ACC112 (cell line): ENCODE results near the gene MACF1.

Source experiments
- H2AFZ ChIP-seq: fragments of 200-600 bp; sonication (generic); one replicate; pipeline ENCODE4 v1.6.0; 2017; ENCODE audit warnings: antibody characterized with exemption, low read length; ENCODE audit not compliant: unreplicated experiment
- H3K27ac ChIP-seq: fragments of 200-600 bp; sonication (generic); 2 replicates; pipeline ENCODE4 v1.5.1; 2014; ENCODE audit warnings: low read depth, mild to moderate bottlenecking, antibody characterized with exemption, low read length, moderate library complexity
- H3K27me3 ChIP-seq: fragments of 200-600 bp; sonication (generic); 2 replicates; pipeline ENCODE4 v1.6.1; 2014; ENCODE audit warnings: mild to moderate bottlenecking, antibody characterized with exemption, low read length, moderate library complexity, mixed read lengths; ENCODE audit not compliant: insufficient read depth
- H3K36me3 ChIP-seq: fragments of 200-600 bp; sonication (generic); 2 replicates; pipeline ENCODE4 v1.6.1; 2016; ENCODE audit warnings: mild to moderate bottlenecking, antibody characterized with exemption, low read length, moderate library complexity, mixed read lengths; ENCODE audit not compliant: insufficient read depth
- H3K4me1 ChIP-seq: fragments of 200-600 bp; sonication (generic); one replicate; pipeline ENCODE4 v1.6.1; 2016; ENCODE audit warnings: low read length, mixed read lengths; ENCODE audit not compliant: insufficient read depth, unreplicated experiment, control insufficient read depth
- H3K4me3 ChIP-seq: fragments of 200-600 bp; sonication (generic); 2 replicates; pipeline ENCODE4 v1.5.1; 2014; ENCODE audit warnings: mild to moderate bottlenecking, low read depth, low read length
- H3K79me2 ChIP-seq: fragments of 200-600 bp; sonication (generic); one replicate; pipeline ENCODE4 v1.6.0; 2016; ENCODE audit warnings: low read length; ENCODE audit not compliant: control insufficient read depth, unreplicated experiment, insufficient read depth

Gene MACF1

GRCh38 chr1:39481289-39481688, 276.8 kb downstream of the MACF1 start:
- peaks cover 31% of the 10 kb centered on the region; the same call in 1 of the 2 replicates for H3K36me3 ChIP-seq
- H3K4me3 ChIP-seq = no peak overlapping the region
- H3K79me2 ChIP-seq = no peaks in the 10 kb centered on the region

GRCh38 chr1:39483276-39483675, 278.8 kb downstream of the MACF1 start:
- no peaks in the 10 kb centered on the region for H3K79me2 ChIP-seq
- H2AFZ ChIP-seq = no peak overlapping the region
- no peaks in the 10 kb centered on the region for H3K4me1 ChIP-seq
- no peak overlapping the region for H3K4me3 ChIP-seq
- H3K27ac ChIP-seq = no peak overlapping the region
- H3K27me3 ChIP-seq = no peaks in the 10 kb centered on the region
- peaks cover 34% of the 10 kb centered on the region; the same call in 1 of the 2 replicates for H3K36me3 ChIP-seq

More at GRCh38 chr1:39481289-39481688, 276.8 kb downstream of the MACF1 start:
- H3K4me1 ChIP-seq = no peaks in the 10 kb centered on the region
- no peaks in the 10 kb centered on the region for H3K27me3 ChIP-seq
- no peak overlapping the region for H2AFZ ChIP-seq
- H3K27ac ChIP-seq = no peak overlapping the region

- no peaks in the 10 kb centered on the region for H3K4me1 ChIP-seq
- H3K27me3 ChIP-seq = no peaks in the 10 kb centered on the region
- no peak overlapping the region for H3K27ac ChIP-seq
- no peaks in the 10 kb centered on the region for H3K79me2 ChIP-seq
- H3K36me3 ChIP-seq = peaks cover 29% of the 10 kb centered on the region; the same call in 1 of the 2 replicates
- H2AFZ ChIP-seq = no peak overlapping the region
- no peak overlapping the region for H3K4me3 ChIP-seq
Observed at GRCh38 chr1:39484564-39484963, 280.1 kb downstream of the MACF1 start.

- Histone ChIP-seq H3K4me3 (no peak overlapping the region), H3K27ac (no peak overlapping the region), H3K27me3 (peaks cover 1% of the 10 kb centered on the region; the same call in 1 of the 2 replicates), H2AFZ (no peak overlapping the region), H3K36me3 (peaks cover 24% of the 10 kb centered on the region; the same call in 1 of the 2 replicates), H3K79me2 (no peaks in the 10 kb centered on the region), H3K4me1 (no peaks in the 10 kb centered on the region)
Observed at GRCh38 chr1:39485046-39485803, 280.7 kb downstream of the MACF1 start.

- Histone ChIP-seq H2AFZ (no peak overlapping the region), H3K27me3 (peaks cover 23% of the 10 kb centered on the region; the same call in 1 of the 2 replicates), H3K79me2 (no peaks in the 10 kb centered on the region), H3K4me1 (no peaks in the 10 kb centered on the region), H3K27ac (no peak overlapping the region), H3K36me3 (peaks cover 15% of the 10 kb centered on the region; the same call in 1 of the 2 replicates), H3K4me3 (no peak overlapping the region)
Observed at GRCh38 chr1:39488012-39488545, 283.6 kb downstream of the MACF1 start.

GRCh38 chr1:39488793-39489566, 284.5 kb downstream of the MACF1 start:
- peaks cover 25% of the 10 kb centered on the region; the same call in 1 of the 2 replicates for H3K27me3 ChIP-seq

GRCh38 chr1:39489567-39490239, 285.2 kb downstream of the MACF1 start:
- H3K36me3 ChIP-seq = peaks cover 15% of the 10 kb centered on the region; the same call in 1 of the 2 replicates
- H3K4me1 ChIP-seq = peaks cover 4% of the 10 kb centered on the region
- H3K27me3 ChIP-seq = peaks cover 25% of the 10 kb centered on the region; the same call in 1 of the 2 replicates
- H3K79me2 ChIP-seq = no peaks in the 10 kb centered on the region
- H2AFZ ChIP-seq = no peak overlapping the region
- H3K4me3 ChIP-seq = no peak overlapping the region
- H3K27ac ChIP-seq = no peak overlapping the region

More at GRCh38 chr1:39488793-39489566, 284.5 kb downstream of the MACF1 start:
- peaks cover 15% of the 10 kb centered on the region; the same call in 1 of the 2 replicates for H3K36me3 ChIP-seq
- H3K27ac ChIP-seq = no peak overlapping the region
- H2AFZ ChIP-seq = no peak overlapping the region
- no peak overlapping the region for H3K4me3 ChIP-seq
- no peaks in the 10 kb centered on the region for H3K79me2 ChIP-seq
- peaks cover 2% of the 10 kb centered on the region for H3K4me1 ChIP-seq

GRCh38 chr1:39490596-39491145, 286.2 kb downstream of the MACF1 start:
- H3K79me2 ChIP-seq = no peaks in the 10 kb centered on the region
- H3K27ac ChIP-seq = no peak overlapping the region
- H3K36me3 ChIP-seq = peaks cover 7% of the 10 kb centered on the region; the same call in 1 of the 2 replicates
- peaks cover 4% of the 10 kb centered on the region for H3K4me1 ChIP-seq
- peaks cover 25% of the 10 kb centered on the region; the same call in 1 of the 2 replicates for H3K27me3 ChIP-seq
- H2AFZ ChIP-seq = no peak overlapping the region
- H3K4me3 ChIP-seq = peak overlapping the region; percentile 45; the same call in 1 of the 2 replicates

- Histone ChIP-seq H3K79me2 (no peaks in the 10 kb centered on the region), H3K4me3 (peak within 1 kb of the TSS; percentile 45; the same call in 1 of the 2 replicates), H3K36me3 (0 out of 2 replicates have a peak, but pooled peaks cover 2% of the 10 kb centered on the region), H3K4me1 (peaks cover 4% of the 10 kb centered on the region), H3K27me3 (peaks cover 25% of the 10 kb centered on the region; the same call in 1 of the 2 replicates), H3K27ac (no peak within 1 kb of the TSS), H2AFZ (no peak within 1 kb of the TSS)
Observed at GRCh38 chr1:39491146-39491921, 286.8 kb downstream of the MACF1 start, which contains the start of gene BMP8A. BMP8A (plus strand) TSS chr1:39491636; CDS start chr1:39491992, 356 bp downstream.
